ENCODE data around the gene MRTFA.

Gene MRTFA

GRCh38 chr22:40401981-40402406 lies 234.5 kb downstream of the MRTFA start:
- Histone ChIP-seq H3K9me3 (no peaks in the 10 kb centered on the region), H3K4me3 (no peak overlapping the region), H3K27me3 (ENCODE audit: low read depth) (no peaks in the 10 kb centered on the region), H3K4me1 (no peaks in the 10 kb centered on the region), H3K36me3 (replicated peaks) (peaks cover 47% of the 10 kb centered on the region)
- in situ Hi-C loops (cut with MboI; ENCODE audit: low sequenced_read_pairs): no loop called here
- DNase-seq (ENCODE audit: low spot score in 2 of 2): no peak

GRCh38 chr22:40401532-40401931 lies 235.0 kb downstream of the MRTFA start:
- no peak for DNase-seq (ENCODE audit: low spot score in 2 of 2)
- Histone ChIP-seq H3K4me3 (no peak overlapping the region), H3K4me1 (no peaks in the 10 kb centered on the region), H3K36me3 (replicated peaks) (peaks cover 44% of the 10 kb centered on the region), H3K27me3 (ENCODE audit: low read depth) (no peaks in the 10 kb centered on the region), H3K9me3 (no peaks in the 10 kb centered on the region)
- in situ Hi-C loops (cut with MboI; ENCODE audit: low sequenced_read_pairs): no loop called here

GRCh38 chr22:40400159-40400558 lies 236.4 kb downstream of the MRTFA start:
- DNase-seq (ENCODE audit: low spot score in 2 of 2): no peak
- Histone ChIP-seq H3K4me3 (no peak overlapping the region), H3K4me1 (no peaks in the 10 kb centered on the region), H3K9me3 (no peaks in the 10 kb centered on the region), H3K36me3 (replicated peaks) (peaks cover 36% of the 10 kb centered on the region), H3K27me3 (ENCODE audit: low read depth) (no peaks in the 10 kb centered on the region)
- in situ Hi-C loops (cut with MboI; ENCODE audit: low sequenced_read_pairs): no loop called here

- Histone ChIP-seq H3K4me1 (no peaks in the 10 kb centered on the region), H3K4me3 (no peak overlapping the region), H3K9me3 (no peaks in the 10 kb centered on the region), H3K27me3 (ENCODE audit: low read depth) (no peaks in the 10 kb centered on the region), H3K36me3 (replicated peaks) (peaks cover 33% of the 10 kb centered on the region)
- in situ Hi-C loops (cut with MboI; ENCODE audit: low sequenced_read_pairs): no loop called here
- DNase-seq (ENCODE audit: low spot score in 2 of 2): no peak
These were observed 236.9 kb downstream of the MRTFA start for GRCh38 chr22:40399621-40400020.

- H3K27me3 ChIP-seq (ENCODE audit: low read depth): no peaks in the 10 kb centered on the region
- H3K36me3 ChIP-seq (replicated peaks): peaks cover 20% of the 10 kb centered on the region
- in situ Hi-C loops (cut with MboI; ENCODE audit: low sequenced_read_pairs): no loop called here
- H3K4me3 ChIP-seq: no peak overlapping the region
- no peak for DNase-seq (ENCODE audit: low spot score in 2 of 2)
- no peaks in the 10 kb centered on the region for H3K4me1 ChIP-seq
- H3K9me3 ChIP-seq: no peaks in the 10 kb centered on the region
These were observed 239.1 kb downstream of the MRTFA start for GRCh38 chr22:40397396-40397795.

- DNase-seq (ENCODE audit: low spot score in 2 of 2): peak; percentile 22 to 52
- H3K4me1 ChIP-seq: no peaks in the 10 kb centered on the region
- H3K27me3 ChIP-seq (ENCODE audit: low read depth): no peaks in the 10 kb centered on the region
- no peak overlapping the region for H3K4me3 ChIP-seq
- peaks cover 15% of the 10 kb centered on the region for H3K36me3 ChIP-seq (replicated peaks)
- H3K9me3 ChIP-seq: no peaks in the 10 kb centered on the region
- in situ Hi-C loops (cut with MboI; ENCODE audit: low sequenced_read_pairs): no loop called here
These were observed 239.6 kb downstream of the MRTFA start for GRCh38 chr22:40396882-40397281.

- Histone ChIP-seq H3K27me3 (ENCODE audit: low read depth) (no peaks in the 10 kb centered on the region), H3K4me3 (no peak overlapping the region), H3K36me3 (replicated peaks) (peaks cover 6% of the 10 kb centered on the region), H3K9me3 (no peaks in the 10 kb centered on the region), H3K4me1 (no peaks in the 10 kb centered on the region)
- DNase-seq (ENCODE audit: low spot score in 2 of 2): no peak
- in situ Hi-C loops (cut with MboI; ENCODE audit: low sequenced_read_pairs): no loop called here
These were observed 240.9 kb downstream of the MRTFA start for GRCh38 chr22:40395607-40396006.

GRCh38 chr22:40394607-40395006 lies 241.9 kb downstream of the MRTFA start:
- Histone ChIP-seq H3K36me3 (replicated peaks) (peaks cover 5% of the 10 kb centered on the region), H3K4me3 (no peak overlapping the region)
- in situ Hi-C loops (cut with MboI; ENCODE audit: low sequenced_read_pairs): no loop called here

GRCh38 chr22:40392618-40393017 lies 243.9 kb downstream of the MRTFA start:
- in situ Hi-C loops (cut with MboI; ENCODE audit: low sequenced_read_pairs): no loop called here
- H3K27me3 ChIP-seq (ENCODE audit: low read depth): no peaks in the 10 kb centered on the region
- H3K4me1 ChIP-seq: no peaks in the 10 kb centered on the region

More at GRCh38 chr22:40394607-40395006, 241.9 kb downstream of the MRTFA start:
- DNase-seq (ENCODE audit: low spot score in 2 of 2): no peak
- Histone ChIP-seq H3K4me1 (no peaks in the 10 kb centered on the region), H3K9me3 (no peaks in the 10 kb centered on the region), H3K27me3 (ENCODE audit: low read depth) (no peaks in the 10 kb centered on the region)

GRCh38 chr22:40391417-40391816 lies 245.1 kb downstream of the MRTFA start:
- H3K36me3 ChIP-seq (replicated peaks): peaks cover 5% of the 10 kb centered on the region
- H3K9me3 ChIP-seq: no peaks in the 10 kb centered on the region
- in situ Hi-C loops (cut with MboI; ENCODE audit: low sequenced_read_pairs): no loop called here
- no peak overlapping the region for H3K4me3 ChIP-seq
- no peak for DNase-seq (ENCODE audit: low spot score in 2 of 2)
- H3K27me3 ChIP-seq (ENCODE audit: low read depth): no peaks in the 10 kb centered on the region
- no peaks in the 10 kb centered on the region for H3K4me1 ChIP-seq

More at GRCh38 chr22:40392618-40393017, 243.9 kb downstream of the MRTFA start:
- Histone ChIP-seq H3K4me3 (no peak overlapping the region), H3K36me3 (replicated peaks) (peaks cover 5% of the 10 kb centered on the region), H3K9me3 (no peaks in the 10 kb centered on the region)
- no peak for DNase-seq (ENCODE audit: low spot score in 2 of 2)

GRCh38 chr22:40388231-40388630 lies 248.3 kb downstream of the MRTFA start:
- Histone ChIP-seq H3K36me3 (replicated peaks) (no peaks in the 10 kb centered on the region; the same call in 1 of the 2 replicates), H3K9me3 (no peaks in the 10 kb centered on the region), H3K4me3 (no peak overlapping the region), H3K4me1 (no peaks in the 10 kb centered on the region), H3K27me3 (ENCODE audit: low read depth) (no peaks in the 10 kb centered on the region)
- in situ Hi-C loops (cut with MboI; ENCODE audit: low sequenced_read_pairs): no loop called here
- no peak for DNase-seq (ENCODE audit: low spot score in 2 of 2)

- DNase-seq (ENCODE audit: low spot score in 2 of 2): no peak
- in situ Hi-C loops (cut with MboI; ENCODE audit: low sequenced_read_pairs): no loop called here
- Histone ChIP-seq H3K9me3 (no peaks in the 10 kb centered on the region), H3K36me3 (replicated peaks) (no peaks in the 10 kb centered on the region; the same call in 1 of the 2 replicates), H3K4me1 (no peaks in the 10 kb centered on the region), H3K27me3 (ENCODE audit: low read depth) (no peaks in the 10 kb centered on the region), H3K4me3 (no peak overlapping the region)
These were observed 248.8 kb downstream of the MRTFA start for GRCh38 chr22:40387746-40388145.

GRCh38 chr22:40385036-40385782 lies 251.3 kb downstream of the MRTFA start:
- in situ Hi-C loops (cut with MboI; ENCODE audit: low sequenced_read_pairs): no loop called here
- Histone ChIP-seq H3K4me1 (no peaks in the 10 kb centered on the region), H3K36me3 (replicated peaks) (no peaks in the 10 kb centered on the region), H3K4me3 (no peak overlapping the region), H3K9me3 (no peaks in the 10 kb centered on the region), H3K27me3 (ENCODE audit: low read depth) (no peaks in the 10 kb centered on the region)
- DNase-seq (ENCODE audit: low spot score in 2 of 2): no peak

GRCh38 chr22:40383905-40384304 lies 252.6 kb downstream of the MRTFA start:
- DNase-seq (ENCODE audit: low spot score in 2 of 2): no peak
- H3K4me3 ChIP-seq: no peak overlapping the region
- H3K4me1 ChIP-seq: no peaks in the 10 kb centered on the region
- no peaks in the 10 kb centered on the region for H3K36me3 ChIP-seq (replicated peaks)
- no peaks in the 10 kb centered on the region for H3K9me3 ChIP-seq
- in situ Hi-C loops (cut with MboI; ENCODE audit: low sequenced_read_pairs): no loop called here
- no peaks in the 10 kb centered on the region for H3K27me3 ChIP-seq (ENCODE audit: low read depth)

GRCh38 chr22:40381461-40381860 lies 255.1 kb downstream of the MRTFA start:
- DNase-seq (ENCODE audit: low spot score in 2 of 2): no peak
- Histone ChIP-seq H3K4me1 (no peaks in the 10 kb centered on the region), H3K4me3 (no peak overlapping the region), H3K36me3 (replicated peaks) (no peaks in the 10 kb centered on the region), H3K27me3 (ENCODE audit: low read depth) (no peaks in the 10 kb centered on the region), H3K9me3 (no peaks in the 10 kb centered on the region)
- in situ Hi-C loops (cut with MboI; ENCODE audit: low sequenced_read_pairs): no loop called here

Measured in HAP-1 (cell line).